ENCODE measurements around the gene MDN1. TPM values are rescaled to one million over a fixed set of nuclear protein-coding genes. Genes with fewer than 3 reads are reported as not detected.

MDN1 gene
- total and polyA plus RNA-seq, 10 donors = 23.0 to 56.3 (median 36.7) TPM

GRCh38 chr6:89775150-89775549 lies 44.4 kb downstream of the MDN1 start:
- intact Hi-C loops (cut with DNase I; ENCODE audit: low total_unique reads) = no loop called here
- H3K9me3 ChIP-seq = no peaks in the 10 kb centered on the region
- H3K27ac ChIP-seq = no peak overlapping the region
- 88 to 100% (median 96%) methylated on average over 1 of the region's 1 CpG for WGBS, 5 donors
- TF ChIP-seq POLR2AphosphoS5 (IDR thresholded peaks at IDR 0.05) = no peak
- no peak for TF ChIP-seq CTCF (IDR thresholded peaks at IDR 0.05 in 8 of 11, conservative IDR thresholded peaks at IDR 0.05 in 3 of 11)
- TF ChIP-seq POLR2A (IDR thresholded peaks at IDR 0.05) = no peak
- H3K27me3 ChIP-seq (replicated peaks in 1 of 7) = no peaks in the 10 kb centered on the region
- no peak overlapping the region for H3K4me3 ChIP-seq
- no peak for DNase-seq
- peaks cover 0 to 91% (median 57%) of the 10 kb centered on the region in 6 donors for H3K36me3 ChIP-seq
- H3K4me1 ChIP-seq = no peaks in the 10 kb centered on the region

GRCh38 chr6:89769572-89769971 lies 50.0 kb downstream of the MDN1 start:
- TF ChIP-seq POLR2A (IDR thresholded peaks at IDR 0.05) (no peak), CTCF (IDR thresholded peaks at IDR 0.05 in 8 of 11, conservative IDR thresholded peaks at IDR 0.05 in 3 of 11) (no peak), POLR2AphosphoS5 (IDR thresholded peaks at IDR 0.05) (no peak)
- DNase-seq = no peak
- no peaks in the 10 kb centered on the region for H3K4me1 ChIP-seq
- intact Hi-C loops (cut with DNase I; ENCODE audit: low total_unique reads) = no loop called here
- 95 to 99% (median 98%) methylated on average over 3 of the region's 3 CpGs for WGBS, 5 donors
- no peak overlapping the region for H3K4me3 ChIP-seq
- no peak overlapping the region for H3K27ac ChIP-seq
- no peaks in the 10 kb centered on the region for H3K9me3 ChIP-seq
- H3K27me3 ChIP-seq (replicated peaks in 1 of 7) = no peaks in the 10 kb centered on the region
- peaks cover 0 to 100% (median 73%) of the 10 kb centered on the region in 6 donors for H3K36me3 ChIP-seq

- no peak for TF ChIP-seq POLR2AphosphoS5 (IDR thresholded peaks at IDR 0.05)
- TF ChIP-seq POLR2A (IDR thresholded peaks at IDR 0.05) = no peak
- Histone ChIP-seq H3K4me3 (no peak overlapping the region), H3K9me3 (no peaks in the 10 kb centered on the region), H3K27ac (no peak overlapping the region), H3K27me3 (replicated peaks in 1 of 7) (no peaks in the 10 kb centered on the region), H3K4me1 (no peaks in the 10 kb centered on the region), H3K36me3 (peaks cover 0 to 99% (median 71%) of the 10 kb centered on the region in 6 donors)
- WGBS, 5 donors = 64 to 91% (median 81%) methylated on average over 6 of the region's 6 CpGs
- DNase-seq = no peak
- intact Hi-C loops (cut with DNase I; ENCODE audit: low total_unique reads) = no loop called here
Measured at GRCh38 chr6:89768324-89768723, 51.3 kb downstream of the MDN1 start.

- TF ChIP-seq POLR2A (IDR thresholded peaks at IDR 0.05) (no peak), POLR2AphosphoS5 (IDR thresholded peaks at IDR 0.05) (no peak), CTCF (IDR thresholded peaks at IDR 0.05 in 8 of 11, conservative IDR thresholded peaks at IDR 0.05 in 3 of 11) (no peak)
- 71 to 84% (median 79%) methylated on average over 2 of the region's 2 CpGs for WGBS, 5 donors
- H3K4me3 ChIP-seq = no peak overlapping the region
- H3K36me3 ChIP-seq = peaks cover 0 to 94% (median 49%) of the 10 kb centered on the region in 6 donors
- H3K27me3 ChIP-seq (replicated peaks in 1 of 7) = no peaks in the 10 kb centered on the region
- intact Hi-C loops (cut with DNase I; ENCODE audit: low total_unique reads) = no loop called here
- no peaks in the 10 kb centered on the region for H3K4me1 ChIP-seq
- no peak for DNase-seq
- no peaks in the 10 kb centered on the region for H3K9me3 ChIP-seq
- H3K27ac ChIP-seq = no peak overlapping the region
Measured at GRCh38 chr6:89763550-89763949, 56.0 kb downstream of the MDN1 start.

GRCh38 chr6:89758830-89759229 lies 60.8 kb downstream of the MDN1 start:
- Histone ChIP-seq H3K9me3 (no peaks in the 10 kb centered on the region), H3K4me1 (no peaks in the 10 kb centered on the region), H3K27me3 (replicated peaks in 1 of 7) (no peaks in the 10 kb centered on the region), H3K27ac (no peak overlapping the region), H3K36me3 (peaks cover 0 to 94% (median 59%) of the 10 kb centered on the region in 6 donors), H3K4me3 (no peak overlapping the region)
- no peak for DNase-seq
- TF ChIP-seq POLR2AphosphoS5 (IDR thresholded peaks at IDR 0.05) = no peak
- no peak for TF ChIP-seq POLR2A (IDR thresholded peaks at IDR 0.05)
- no peak for TF ChIP-seq CTCF (IDR thresholded peaks at IDR 0.05 in 8 of 11, conservative IDR thresholded peaks at IDR 0.05 in 3 of 11)
- intact Hi-C loops (cut with DNase I; ENCODE audit: low total_unique reads) = no loop called here
- 78 to 100% (median 93%) methylated on average over 1 of the region's 1 CpG for WGBS, 5 donors
